ENCODE measurements around the gene GJA1.

GRCh38 chr6:121480099-121480713, 44.8 kb downstream of the GJA1 start:
- TF ChIP-seq EZH2phosphoT487 (IDR thresholded peaks at IDR 0.05; ENCODE audit: low read depth, severe bottlenecking, unreplicated experiment) (no peak), CTCF (IDR thresholded peaks at IDR 0.05; ENCODE audit: poor library complexity) (no peak), EZH2 (IDR thresholded peaks at IDR 0.05; ENCODE audit: borderline replicate concordance) (no peak)
